ENCODE results near the gene ZNF516.
A peak's percentile ranks its signal among the peaks of the same experiment; 100 is the strongest.

The ZNF516 gene

GRCh38 chr18:76441668-76442412 lies 53.2 kb downstream of the ZNF516 start:
- DNase-seq (ENCODE audit: low spot score) = no peak

- DNase-seq (ENCODE audit: low spot score) = no peak
Observed at GRCh38 chr18:76441002-76441667, 53.9 kb downstream of the ZNF516 start.

GRCh38 chr18:76437910-76438309 lies 57.1 kb downstream of the ZNF516 start:
- no peak for DNase-seq (ENCODE audit: low spot score)

GRCh38 chr18:76437011-76437410 lies 58.0 kb downstream of the ZNF516 start:
- no peak for DNase-seq (ENCODE audit: low spot score)

GRCh38 chr18:76436342-76436741 lies 58.7 kb downstream of the ZNF516 start:
- no peak for DNase-seq (ENCODE audit: low spot score)

GRCh38 chr18:76435316-76435989 lies 59.6 kb downstream of the ZNF516 start:
- DNase-seq (ENCODE audit: low spot score) = no peak

- no peak for DNase-seq (ENCODE audit: low spot score)
Observed at GRCh38 chr18:76434452-76434851, 60.6 kb downstream of the ZNF516 start.

GRCh38 chr18:76433788-76434187 lies 61.3 kb downstream of the ZNF516 start:
- no peak for DNase-seq (ENCODE audit: low spot score)

GRCh38 chr18:76432970-76433767 lies 61.9 kb downstream of the ZNF516 start:
- DNase-seq (ENCODE audit: low spot score) = no peak

GRCh38 chr18:76432274-76432755 lies 62.7 kb downstream of the ZNF516 start:
- DNase-seq (ENCODE audit: low spot score) = no peak

- DNase-seq (ENCODE audit: low spot score) = no peak
Observed at GRCh38 chr18:76431437-76432273, 63.4 kb downstream of the ZNF516 start.

- DNase-seq (ENCODE audit: low spot score) = no peak
Observed at GRCh38 chr18:76430636-76431035, 64.4 kb downstream of the ZNF516 start.

GRCh38 chr18:76429262-76430126 lies 65.5 kb downstream of the ZNF516 start:
- no peak for DNase-seq (ENCODE audit: low spot score)

- DNase-seq (ENCODE audit: low spot score) = no peak
Observed at GRCh38 chr18:76428396-76429261, 66.4 kb downstream of the ZNF516 start.

- peak; percentile 74 for DNase-seq (ENCODE audit: low spot score)
Observed at GRCh38 chr18:76426737-76427305, 68.2 kb downstream of the ZNF516 start.

- DNase-seq (ENCODE audit: low spot score) = no peak
Observed at GRCh38 chr18:76425146-76426131, 69.6 kb downstream of the ZNF516 start.

- no peak for DNase-seq (ENCODE audit: low spot score)
Observed at GRCh38 chr18:76422838-76423237, 72.2 kb downstream of the ZNF516 start.

GRCh38 chr18:76422121-76422520 lies 72.9 kb downstream of the ZNF516 start:
- DNase-seq (ENCODE audit: low spot score) = no peak
